OCI-LY3 (cell line): ENCODE data around the gene BAZ1A.

ENCODE experiments used
- H2AFZ ChIP-seq: fragments of 200-600, 300-600 bp; shearing (Covaris generic); 2 replicates; pipeline ENCODE4 v1.6.0; 2014; ENCODE audit warnings: antibody characterized with exemption, low read depth, low read length
- H3K27ac ChIP-seq: fragments of 200-600, 300-600 bp; sonication (generic); 2 replicates; pipeline ENCODE4 v1.5.1; 2014; ENCODE audit warnings: mild to moderate bottlenecking, low read length, moderate library complexity, mixed read lengths
- H3K27me3 ChIP-seq: fragments of 200-600, 300-600 bp; sonication (generic); 2 replicates; pipeline ENCODE4 v1.6.1; 2014; ENCODE audit warnings: low read depth, low read length, mixed read lengths
- H3K36me3 ChIP-seq: fragments of 200-600, 300-600 bp; sonication (generic); replicated peaks from 2 replicates; pipeline ENCODE3; 2014; ENCODE audit warnings: low read depth, low read length, mixed read lengths
- H3K4me1 ChIP-seq: fragments of 300-600, 200-600 bp; sonication (generic); 2 replicates; pipeline ENCODE4 v1.6.1; 2014; ENCODE audit warnings: low read length, mixed read lengths
- H3K4me2 ChIP-seq: fragments of 200-600, 300-600 bp; sonication (generic); 2 replicates; pipeline ENCODE4 v1.6.1; 2014; ENCODE audit warnings: low read length, mixed read lengths
- H3K4me3 ChIP-seq: fragments of 300-600, 200-600 bp; sonication (generic); 2 replicates; pipeline ENCODE4 v1.5.1; 2014; ENCODE audit warnings: antibody characterized with exemption, mild to moderate bottlenecking, low read length, moderate library complexity
- H3K79me2 ChIP-seq: fragments of 300-600, 200-600 bp; shearing (Covaris generic); 2 replicates; pipeline ENCODE4 v1.6.1; 2014; ENCODE audit warnings: mild to moderate bottlenecking, low read length, mixed read lengths
- H3K9ac ChIP-seq: fragments of 300-600, 200-600 bp; shearing (Covaris generic); 2 replicates; pipeline ENCODE4 v1.6.0; 2014; ENCODE audit warnings: mild to moderate bottlenecking, low read length, moderate library complexity
- H3K9me3 ChIP-seq: fragments of 200-600, 300-600 bp; shearing (Covaris generic); 2 replicates; pipeline ENCODE4 v1.6.1; 2014; ENCODE audit warnings: low read length, mixed read lengths; ENCODE audit not compliant: insufficient read depth
- H4K20me1 ChIP-seq: fragments of 200-600, 300-600 bp; sonication (generic); 2 replicates; pipeline ENCODE4 v1.6.1; 2016; ENCODE audit warnings: low read length, mixed read lengths; ENCODE audit not compliant: insufficient read depth
- EZH2phosphoT487 ChIP-seq: fragments of 200-600 bp; shearing (Covaris generic); IDR thresholded peaks from 2 replicates; pipeline ENCODE4 v1.6.1; 2018; ENCODE audit warnings: antibody characterized with exemption, mixed run types, low read depth
- TF ChIP-seq, protein P1 (sequence below): fragments of 200-600, 300-600 bp; sonication (generic); IDR thresholded peaks from 2 replicates; pipeline ENCODE4 v1.5.1; 2014; ENCODE audit warnings: antibody characterized with exemption, low read length, low read depth

Gene BAZ1A

DNA sequence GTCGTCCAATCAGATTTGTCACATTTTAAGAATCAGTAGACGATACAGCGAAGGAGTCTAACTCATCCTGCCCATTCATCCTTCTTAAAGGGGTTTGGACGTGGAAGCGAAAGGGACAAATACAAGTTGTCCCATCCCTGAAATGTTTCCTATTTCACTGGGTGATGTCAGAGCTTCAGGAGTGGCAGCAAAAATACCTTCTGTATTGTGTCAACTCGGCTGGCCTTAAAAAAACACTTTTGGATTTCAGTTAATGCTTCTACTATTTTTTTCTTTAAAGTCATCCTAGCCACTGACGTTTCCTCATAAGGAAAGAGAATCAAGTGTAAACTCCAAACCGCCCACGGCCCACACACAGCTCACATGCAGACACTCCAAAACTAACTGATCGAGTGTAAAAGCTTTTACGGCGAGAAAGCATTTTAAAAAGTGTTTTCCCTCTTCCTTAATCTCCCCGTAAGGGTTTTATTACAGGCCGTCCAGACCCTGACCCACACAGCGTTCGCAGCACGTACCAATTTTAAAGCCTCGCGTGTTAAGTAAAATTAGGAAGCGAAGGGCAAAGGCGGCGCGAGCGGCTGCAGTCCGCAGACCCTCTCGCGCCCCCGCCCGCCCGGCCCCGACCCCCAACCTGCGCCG is 161.4 kb downstream of the BAZ1A start:
- Histone ChIP-seq H3K27ac (peak overlapping the region; percentile 40), H3K36me3 (peaks cover 12% of the 10 kb centered on the region), H3K4me2 (peak overlapping the region; percentile 93), H3K27me3 (0 out of 2 replicates have a peak, but pooled peaks cover 7% of the 10 kb centered on the region), H3K79me2 (peaks cover 10% of the 10 kb centered on the region), H3K4me1 (peaks cover 14% of the 10 kb centered on the region), H3K4me3 (peak overlapping the region; percentile 81), H3K9me3 (no peaks in the 10 kb centered on the region), H2AFZ (peak overlapping the region; percentile 53), H3K9ac (peak overlapping the region; percentile 76), H4K20me1 (no peaks in the 10 kb centered on the region)
- TF ChIP-seq, protein P1, sequence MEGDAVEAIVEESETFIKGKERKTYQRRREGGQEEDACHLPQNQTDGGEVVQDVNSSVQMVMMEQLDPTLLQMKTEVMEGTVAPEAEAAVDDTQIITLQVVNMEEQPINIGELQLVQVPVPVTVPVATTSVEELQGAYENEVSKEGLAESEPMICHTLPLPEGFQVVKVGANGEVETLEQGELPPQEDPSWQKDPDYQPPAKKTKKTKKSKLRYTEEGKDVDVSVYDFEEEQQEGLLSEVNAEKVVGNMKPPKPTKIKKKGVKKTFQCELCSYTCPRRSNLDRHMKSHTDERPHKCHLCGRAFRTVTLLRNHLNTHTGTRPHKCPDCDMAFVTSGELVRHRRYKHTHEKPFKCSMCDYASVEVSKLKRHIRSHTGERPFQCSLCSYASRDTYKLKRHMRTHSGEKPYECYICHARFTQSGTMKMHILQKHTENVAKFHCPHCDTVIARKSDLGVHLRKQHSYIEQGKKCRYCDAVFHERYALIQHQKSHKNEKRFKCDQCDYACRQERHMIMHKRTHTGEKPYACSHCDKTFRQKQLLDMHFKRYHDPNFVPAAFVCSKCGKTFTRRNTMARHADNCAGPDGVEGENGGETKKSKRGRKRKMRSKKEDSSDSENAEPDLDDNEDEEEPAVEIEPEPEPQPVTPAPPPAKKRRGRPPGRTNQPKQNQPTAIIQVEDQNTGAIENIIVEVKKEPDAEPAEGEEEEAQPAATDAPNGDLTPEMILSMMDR: no peak
- no peak for TF ChIP-seq EZH2phosphoT487

DNA sequence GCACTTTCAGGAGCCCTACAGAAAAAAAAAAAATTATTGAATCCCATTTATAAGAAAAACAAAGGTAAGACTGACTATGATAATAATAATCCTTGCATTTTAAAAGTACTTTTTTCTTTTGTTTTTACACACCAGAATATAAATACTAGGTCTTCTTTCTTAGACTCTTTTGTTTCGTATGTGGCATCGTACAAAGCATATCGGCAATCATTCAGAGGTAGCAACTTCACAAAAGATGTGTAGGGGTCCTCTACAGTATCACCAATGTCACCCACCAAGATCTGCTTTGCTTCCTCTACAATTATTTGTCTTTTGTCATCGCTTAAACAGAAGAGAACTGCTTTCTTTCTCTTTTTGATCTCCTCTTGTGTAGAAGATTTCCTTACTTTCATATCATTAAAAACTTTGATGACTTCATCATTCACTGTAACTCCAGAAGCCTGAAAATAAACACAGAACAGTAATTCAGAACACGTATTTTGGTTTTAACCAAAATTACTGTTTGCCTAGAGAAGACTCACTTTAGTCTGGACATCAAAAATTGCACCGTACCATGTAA is 162.0 kb downstream of the BAZ1A start:
- TF ChIP-seq, protein P1: no peak
- TF ChIP-seq EZH2phosphoT487: no peak
- no peak overlapping the region for H2AFZ ChIP-seq
- peaks cover 12% of the 10 kb centered on the region for H3K36me3 ChIP-seq
- peak overlapping the region; percentile 81 for H3K4me3 ChIP-seq
- peak overlapping the region; percentile 93 for H3K4me2 ChIP-seq
- peaks cover 14% of the 10 kb centered on the region for H3K4me1 ChIP-seq
- H4K20me1 ChIP-seq: no peaks in the 10 kb centered on the region
- H3K9ac ChIP-seq: peak overlapping the region; percentile 76
- no peaks in the 10 kb centered on the region for H3K9me3 ChIP-seq
- H3K79me2 ChIP-seq: peaks cover 10% of the 10 kb centered on the region
- no peak overlapping the region for H3K27ac ChIP-seq
- 0 out of 2 replicates have a peak, but pooled peaks cover 6% of the 10 kb centered on the region for H3K27me3 ChIP-seq

DNA sequence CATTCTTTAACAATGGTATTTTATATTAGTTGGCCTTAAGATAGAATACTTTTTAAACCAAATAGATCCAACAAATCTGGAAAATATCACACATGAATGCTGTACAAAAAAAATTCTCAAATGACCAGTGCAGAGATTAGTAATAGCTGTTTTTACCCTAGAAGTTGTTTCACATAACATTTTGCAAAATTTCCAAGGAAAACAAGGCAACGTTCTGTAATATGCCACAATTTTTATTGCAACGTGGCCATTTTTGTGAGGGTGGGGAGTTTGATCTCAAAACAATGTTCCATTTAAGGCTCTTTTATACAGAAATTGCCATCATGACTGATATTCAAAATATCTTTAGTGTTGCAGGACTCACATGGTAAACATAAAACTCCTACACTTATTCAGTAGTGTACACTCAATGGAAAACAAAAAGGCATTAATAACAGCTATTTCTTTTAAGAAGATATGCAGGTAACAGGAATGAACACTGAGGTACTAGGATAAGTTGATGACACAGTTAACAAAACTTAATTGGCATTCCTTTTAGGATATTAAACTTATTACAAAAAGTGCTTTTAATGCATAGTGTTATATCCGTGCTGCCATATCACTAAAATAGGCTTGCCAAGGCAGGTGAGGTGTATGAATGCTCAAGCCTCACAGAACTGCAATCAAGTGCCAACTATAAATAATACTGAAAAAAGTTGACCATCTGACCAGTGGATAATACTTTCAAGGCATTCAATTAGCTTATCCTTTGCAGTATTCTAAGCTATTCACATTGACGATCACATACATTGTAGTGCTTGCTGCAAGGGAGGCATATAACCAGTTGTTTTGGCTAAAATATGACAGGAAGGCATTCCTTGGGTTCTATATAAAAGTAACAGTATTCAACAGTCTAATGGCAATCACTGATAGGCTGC is 163.1 kb downstream of the BAZ1A start:
- no peak overlapping the region for H3K4me3 ChIP-seq
- peaks cover 12% of the 10 kb centered on the region for H3K36me3 ChIP-seq
- no peak overlapping the region for H3K4me2 ChIP-seq
- no peaks in the 10 kb centered on the region for H3K9me3 ChIP-seq
- 0 out of 2 replicates have a peak, but pooled peaks cover 6% of the 10 kb centered on the region for H3K27me3 ChIP-seq
- peaks cover 10% of the 10 kb centered on the region for H3K79me2 ChIP-seq
- peaks cover 14% of the 10 kb centered on the region for H3K4me1 ChIP-seq
- TF ChIP-seq, protein P1: no peak
- no peak overlapping the region for H2AFZ ChIP-seq
- no peak overlapping the region for H3K9ac ChIP-seq
- H4K20me1 ChIP-seq: no peaks in the 10 kb centered on the region
- no peak overlapping the region for H3K27ac ChIP-seq

DNA sequence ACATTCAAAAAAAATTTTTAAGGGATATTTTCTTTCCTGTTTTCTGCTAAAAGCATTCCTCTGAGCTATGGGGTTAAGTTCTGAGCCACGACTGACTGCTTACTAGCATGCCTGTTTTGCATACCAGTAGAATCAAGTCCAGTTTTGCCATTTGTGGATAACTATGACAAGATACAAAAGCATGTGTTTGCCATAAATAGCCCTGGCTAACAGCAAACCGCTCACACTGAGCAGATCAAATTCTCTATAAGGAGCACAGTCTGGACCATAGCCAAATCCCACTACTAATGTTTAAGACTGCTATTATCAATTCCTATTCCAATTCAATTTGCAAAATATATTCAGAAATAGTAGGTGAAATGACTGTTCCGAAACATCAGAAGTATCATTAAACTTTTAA is 164.0 kb downstream of the BAZ1A start:
- H3K79me2 ChIP-seq: peaks cover 10% of the 10 kb centered on the region

More for the DNA sequence above, 164.0 kb downstream of the BAZ1A start:
- Histone ChIP-seq H3K4me3 (no peak overlapping the region), H2AFZ (no peak overlapping the region), H3K27ac (no peak overlapping the region), H3K4me1 (peaks cover 14% of the 10 kb centered on the region), H4K20me1 (no peaks in the 10 kb centered on the region), H3K36me3 (peaks cover 12% of the 10 kb centered on the region), H3K4me2 (no peak overlapping the region), H3K9me3 (no peaks in the 10 kb centered on the region), H3K9ac (no peak overlapping the region), H3K27me3 (0 out of 2 replicates have a peak, but pooled peaks cover 6% of the 10 kb centered on the region)
- TF ChIP-seq, protein P1: no peak
- no peak for TF ChIP-seq EZH2phosphoT487
